Kidney (tissue), 14 donors: Measurements from ENCODE around the gene LSM14A. TPM values are rescaled to one million over a fixed set of nuclear protein-coding genes. Genes with fewer than 3 reads are reported as not detected.

Experiments
- DNase-seq, 5 donors: peaks; one replicate each; pipeline ENCODE4 v3.0.0-alpha.2; 2013 to 2020
- FAIRE-seq: peaks from 2 replicates; lab custom pipeline; 2012; peaks lifted over from hg19 to GRCh38; lab: Jason Lieb, UNC
- H3K27ac ChIP-seq, 2 donors: one replicate each; pipeline ENCODE4 v1.7.0; 2013; ENCODE audit warnings: low read depth in 2 of 2, low read length in 2 of 2, inconsistent platforms in 1 of 2
- H3K27me3 ChIP-seq: one replicate; pipeline ENCODE4 v1.7.1; 2013; ENCODE audit warnings: low read length, inconsistent platforms; ENCODE audit not compliant: control insufficient read depth, insufficient read depth
- H3K36me3 ChIP-seq, 3 donors: one replicate each; pipeline versions ENCODE4 v1.7.0 to v1.7.1; 2013; ENCODE audit warnings: low read length in 3 of 3, control low read depth in 1 of 3, inconsistent platforms in 1 of 3; ENCODE audit not compliant: insufficient read depth in 3 of 3, control insufficient read depth in 2 of 3
- H3K4me1 ChIP-seq, 3 donors: one replicate each; pipeline versions ENCODE4 v1.7.0 to v1.7.1; 2013; ENCODE audit warnings: low read length in 3 of 3, inconsistent platforms in 1 of 3, low read depth in 1 of 3; ENCODE audit not compliant: control insufficient read depth in 2 of 3, insufficient read depth in 2 of 3
- H3K4me3 ChIP-seq, 3 donors: one replicate each; pipeline versions ENCODE4 v1.7.0 to v1.8.1; 2013; ENCODE audit warnings: low read length in 3 of 3, control low read depth in 1 of 3, inconsistent platforms in 1 of 3
- H3K9ac ChIP-seq, 3 donors: one replicate each; pipeline versions ENCODE4 v1.7.0 to v1.7.1; 2013; ENCODE audit warnings: low read length in 3 of 3, control low read depth in 1 of 3, inconsistent platforms in 1 of 3
- H3K9me3 ChIP-seq, 3 donors: one replicate each; pipeline versions ENCODE4 v1.7.0 to v1.7.1; 2013; ENCODE audit warnings: low read length in 3 of 3, control low read depth in 1 of 3, inconsistent platforms in 1 of 3; ENCODE audit not compliant: control insufficient read depth in 2 of 3, insufficient read depth in 1 of 3
- intact Hi-C: fragments of 100-400 bp; cut with DNase I; formaldehyde crosslinking; loops from one replicate; pipeline ENCODE4 v1.11.1; 2022
- polyA plus RNA-seq: library from polyadenylated mRNA; stranded (reverse); fragments of 350-450 nt; fragmentation: Illumina TruSeq; extraction: RNeasy Lipid Tissue Mini Kit (QIAGEN cat#74804); gene quantifications from one replicate; pipeline ENCODE4 v1.2.3, GENCODE V29; 2014; ENCODE audit warnings: low read depth, low replicate concordance; ENCODE audit not compliant: insufficient read depth
- total RNA-seq: library from RNA; stranded (reverse); fragmentation: NEBNext Ultra II Directional; extraction: Animal tissue kit (Norgen Biotek cat#: 25700); gene quantifications from one replicate; pipeline ENCODE4 v1.2.1, GENCODE V29; 2021
- TF ChIP-seq, protein P1 (sequence below): IDR thresholded peaks from 3 replicates; pipeline ENCODE4 v1.5.1; 2012; ENCODE audit warnings: mild to moderate bottlenecking, moderate library complexity, borderline replicate concordance; ENCODE audit not compliant: insufficient read depth; ENCODE audit errors: extremely low read depth
- donor health status: control.
- donor health status: control.
- donor health status: control.
- donor health status: control.
- donor health status: control.
- donor health status: DM: yes; HTN: yes; CAD: no.
- donor health status: Normal renal cell carcinoma (clear cell type).

The LSM14A gene
- total and polyA plus RNA-seq, 2 donors from 2014 or later, result 49.3 to 114 TPM

DNA sequence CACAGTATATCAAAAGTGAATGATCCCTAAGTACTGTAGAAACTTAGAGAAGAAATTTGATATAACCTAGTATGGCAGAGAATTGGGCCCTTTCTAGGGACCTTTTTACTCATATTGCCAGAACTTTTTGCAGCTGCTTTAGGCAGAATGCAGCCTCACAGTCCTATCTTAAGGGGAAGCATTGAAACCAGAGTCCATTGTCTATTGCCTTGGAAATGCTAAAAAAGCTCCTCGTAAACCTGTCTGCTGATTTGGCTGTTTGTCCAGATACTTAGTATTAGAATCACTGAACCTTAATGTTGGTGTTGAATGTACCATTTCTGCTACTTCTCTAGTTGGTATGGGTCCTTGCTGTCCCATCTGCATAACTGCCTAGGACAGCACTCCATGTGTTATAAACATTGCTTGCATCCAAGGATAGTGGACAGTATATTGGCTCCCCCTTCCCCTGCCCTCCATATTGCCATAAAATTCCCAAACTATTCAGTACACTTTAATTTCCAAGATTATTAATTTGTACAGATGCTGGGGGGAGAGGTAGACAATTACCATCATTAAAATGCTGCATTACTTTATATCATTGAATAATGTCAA is 36.1 kb downstream of the LSM14A start:
- H3K27ac ChIP-seq, result no peak overlapping the region
- FAIRE-seq, result no peak
- no peaks in the 10 kb centered on the region for H3K27me3 ChIP-seq
- no peak for DNase-seq
- H3K36me3 ChIP-seq, result peaks cover 3 to 31% (median 7%) of the 10 kb centered on the region in 3 donors
- intact Hi-C loops, result no loop called here
- H3K4me3 ChIP-seq, result no peak overlapping the region
- no peaks in the 10 kb centered on the region for H3K4me1 ChIP-seq
- TF ChIP-seq, protein P1, sequence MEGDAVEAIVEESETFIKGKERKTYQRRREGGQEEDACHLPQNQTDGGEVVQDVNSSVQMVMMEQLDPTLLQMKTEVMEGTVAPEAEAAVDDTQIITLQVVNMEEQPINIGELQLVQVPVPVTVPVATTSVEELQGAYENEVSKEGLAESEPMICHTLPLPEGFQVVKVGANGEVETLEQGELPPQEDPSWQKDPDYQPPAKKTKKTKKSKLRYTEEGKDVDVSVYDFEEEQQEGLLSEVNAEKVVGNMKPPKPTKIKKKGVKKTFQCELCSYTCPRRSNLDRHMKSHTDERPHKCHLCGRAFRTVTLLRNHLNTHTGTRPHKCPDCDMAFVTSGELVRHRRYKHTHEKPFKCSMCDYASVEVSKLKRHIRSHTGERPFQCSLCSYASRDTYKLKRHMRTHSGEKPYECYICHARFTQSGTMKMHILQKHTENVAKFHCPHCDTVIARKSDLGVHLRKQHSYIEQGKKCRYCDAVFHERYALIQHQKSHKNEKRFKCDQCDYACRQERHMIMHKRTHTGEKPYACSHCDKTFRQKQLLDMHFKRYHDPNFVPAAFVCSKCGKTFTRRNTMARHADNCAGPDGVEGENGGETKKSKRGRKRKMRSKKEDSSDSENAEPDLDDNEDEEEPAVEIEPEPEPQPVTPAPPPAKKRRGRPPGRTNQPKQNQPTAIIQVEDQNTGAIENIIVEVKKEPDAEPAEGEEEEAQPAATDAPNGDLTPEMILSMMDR, result no peak
- H3K9me3 ChIP-seq, result no peaks in the 10 kb centered on the region
- no peak overlapping the region for H3K9ac ChIP-seq

DNA sequence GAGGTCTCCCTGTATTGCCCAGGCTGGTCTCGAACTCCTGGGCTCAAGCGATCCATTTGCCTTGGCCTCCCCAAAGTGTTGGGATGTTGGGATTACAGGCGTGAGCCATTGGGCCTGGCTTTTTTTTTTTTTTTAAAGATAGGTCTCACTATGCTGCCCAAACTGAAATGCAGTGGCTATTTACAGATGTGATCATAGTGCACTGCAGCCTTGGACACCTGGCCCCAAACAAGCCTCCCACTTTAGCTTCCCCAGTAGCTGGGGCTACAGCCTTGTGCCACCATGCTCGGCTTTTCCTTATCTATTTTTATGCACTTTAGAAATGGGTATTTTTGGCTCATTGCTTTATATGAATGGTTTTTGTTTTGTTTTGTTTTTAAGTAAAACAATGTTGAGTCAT is 37.4 kb downstream of the LSM14A start:
- Histone ChIP-seq H3K9me3 (no peaks in the 10 kb centered on the region), H3K4me1 (no peaks in the 10 kb centered on the region), H3K27ac (no peak overlapping the region), H3K27me3 (no peaks in the 10 kb centered on the region), H3K9ac (no peak overlapping the region), H3K4me3 (no peak overlapping the region), H3K36me3 (peaks cover 0 to 31% (median 7%) of the 10 kb centered on the region in 3 donors)
- FAIRE-seq, result no peak
- no peak for DNase-seq
- TF ChIP-seq, protein P1, result no peak
- intact Hi-C loops, result no loop called here

DNA sequence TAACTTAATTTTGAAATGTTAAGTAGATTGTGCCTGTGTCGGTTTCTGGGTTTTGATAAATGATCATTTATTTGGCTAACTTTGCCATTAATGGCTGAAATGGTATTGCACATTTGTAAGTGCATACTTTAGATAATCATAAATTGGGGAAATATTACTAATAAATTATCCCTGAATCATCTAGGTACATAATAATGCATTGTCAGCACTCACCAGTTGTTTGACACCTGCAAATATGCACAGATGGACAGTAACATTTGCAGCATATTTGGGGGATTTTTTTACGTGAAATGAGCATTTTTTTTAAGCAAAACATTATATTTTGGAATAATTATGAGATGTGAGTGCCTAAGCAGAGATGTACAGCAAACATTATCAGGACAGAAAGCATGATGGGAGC is 41.0 kb downstream of the LSM14A start:
- FAIRE-seq, result no peak

More for the DNA sequence above, 41.0 kb downstream of the LSM14A start:
- intact Hi-C loops, result no loop called here
- Histone ChIP-seq H3K27me3 (no peaks in the 10 kb centered on the region), H3K27ac (no peak overlapping the region), H3K9me3 (no peaks in the 10 kb centered on the region), H3K9ac (no peak overlapping the region), H3K4me1 (no peaks in the 10 kb centered on the region), H3K4me3 (no peak overlapping the region), H3K36me3 (peaks cover 0 to 31% (median 7%) of the 10 kb centered on the region in 3 donors)
- TF ChIP-seq, protein P1, result no peak
- no peak for DNase-seq
